Activated CD8-positive, alpha-beta memory T cell treated with anti-CD3 and anti-CD28 coated beads, Interleukin-2, amount 50 U/mL, for 24 hours (primary cell): ENCODE results near the gene ANKHD1.
"Not testable (repeated sequence)": the region's sequence is repeated elsewhere in the genome, so short reads cannot be mapped to it uniquely, and the experiment has no call there.

ENCODE experiments used
- DNase-seq: peaks from one replicate; pipeline ENCODE4 v3.0.0-alpha.2; 2020; ENCODE audit errors: extremely low read depth

Gene ANKHD1

DNA sequence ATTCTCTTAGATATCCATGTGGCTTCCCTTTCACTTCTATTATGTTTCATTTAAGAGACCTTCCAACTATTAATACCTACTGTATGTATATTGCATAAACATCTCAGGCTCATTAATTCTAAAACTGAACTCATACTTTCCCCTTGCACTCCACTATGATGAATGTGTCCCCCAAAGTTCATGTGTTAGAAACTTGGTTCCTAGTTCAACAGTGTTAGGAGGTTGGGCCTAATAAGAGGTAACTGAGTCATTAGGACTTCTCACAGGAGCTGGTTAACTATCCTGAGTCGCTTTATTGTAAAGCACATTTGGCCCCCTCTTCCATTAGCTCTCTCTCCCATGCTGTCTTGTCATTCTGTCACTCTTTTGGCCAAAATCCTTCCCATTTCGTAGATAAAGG lies 22.0 kb downstream of the ANKHD1 start:
- no peak for DNase-seq

DNA sequence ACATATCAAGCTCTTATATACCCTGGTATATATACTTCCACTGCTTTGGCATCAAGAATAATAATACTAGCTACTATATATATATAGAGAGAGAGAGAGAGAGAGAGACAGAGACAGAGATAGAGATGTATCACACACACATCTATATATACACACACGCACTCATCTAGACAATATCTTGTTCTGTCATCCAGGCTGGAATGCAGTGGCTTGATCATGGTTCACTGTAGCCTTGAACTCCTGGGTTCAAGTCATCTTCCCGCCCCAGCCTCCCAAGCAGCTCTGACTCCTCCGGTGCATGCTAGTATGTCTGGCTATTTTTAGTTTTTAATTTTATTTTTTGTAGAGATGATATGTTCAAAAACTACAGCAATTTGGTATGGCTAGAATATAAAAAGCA lies 22.5 kb downstream of the ANKHD1 start:
- no peak for DNase-seq

DNA sequence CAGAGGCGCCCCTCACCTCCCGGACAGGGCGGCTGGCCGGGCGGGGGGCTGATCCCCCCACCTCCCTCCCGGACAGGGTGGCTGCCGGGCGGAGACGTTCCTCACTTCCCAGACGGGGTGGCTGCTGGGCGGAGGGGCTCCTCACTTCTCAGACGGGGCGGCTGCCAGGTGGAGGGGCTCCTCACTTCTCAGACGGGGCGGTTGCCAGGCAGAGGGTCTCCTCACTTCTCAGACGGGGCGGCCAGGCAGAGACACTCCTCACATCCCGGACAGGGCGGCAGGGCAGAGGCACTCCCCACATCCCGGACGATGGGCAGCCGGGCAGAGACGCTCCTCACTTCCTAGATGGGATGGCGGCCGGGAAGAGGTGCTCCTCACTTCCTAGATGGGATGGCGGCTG lies 26.1 kb downstream of the ANKHD1 start:
- DNase-seq = not testable (repeated sequence)

DNA sequence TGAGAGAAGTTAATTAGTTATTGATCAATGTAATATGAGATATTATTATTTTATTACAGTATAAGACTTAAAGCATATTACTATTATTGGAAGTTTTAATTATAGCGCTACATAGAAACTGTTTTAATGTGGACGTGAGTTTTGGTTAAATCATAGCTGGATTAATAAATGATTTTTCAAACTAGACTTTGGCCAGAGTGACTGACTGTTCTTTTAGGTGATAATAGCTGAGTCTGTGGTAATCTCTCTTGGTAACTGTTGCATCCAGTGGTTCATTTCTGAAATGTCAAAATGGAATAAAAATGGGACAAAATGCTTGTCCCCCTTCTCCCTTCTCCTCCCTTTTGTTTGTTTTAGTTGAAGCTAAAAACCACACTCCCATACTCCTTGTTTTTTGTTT lies 28.1 kb downstream of the ANKHD1 start:
- no peak for DNase-seq

DNA sequence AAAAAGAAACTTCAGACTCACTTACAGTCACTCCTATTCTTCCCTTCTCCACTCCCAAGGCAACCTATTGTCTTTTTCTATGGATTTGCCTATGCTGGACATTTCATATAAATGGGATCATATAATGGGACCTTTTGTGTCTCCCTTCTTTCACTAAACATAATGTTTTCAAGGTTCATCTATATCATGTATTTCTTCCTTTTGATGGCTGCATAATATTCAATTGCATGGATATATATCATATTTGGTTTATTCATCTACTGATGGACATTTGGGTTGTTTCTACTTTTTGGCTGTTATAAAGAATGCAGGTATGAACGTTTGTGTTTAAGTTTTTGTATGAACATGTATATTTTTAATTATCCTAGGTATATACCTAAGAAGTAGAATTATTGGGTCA lies 30.6 kb downstream of the ANKHD1 start:
- DNase-seq = no peak

DNA sequence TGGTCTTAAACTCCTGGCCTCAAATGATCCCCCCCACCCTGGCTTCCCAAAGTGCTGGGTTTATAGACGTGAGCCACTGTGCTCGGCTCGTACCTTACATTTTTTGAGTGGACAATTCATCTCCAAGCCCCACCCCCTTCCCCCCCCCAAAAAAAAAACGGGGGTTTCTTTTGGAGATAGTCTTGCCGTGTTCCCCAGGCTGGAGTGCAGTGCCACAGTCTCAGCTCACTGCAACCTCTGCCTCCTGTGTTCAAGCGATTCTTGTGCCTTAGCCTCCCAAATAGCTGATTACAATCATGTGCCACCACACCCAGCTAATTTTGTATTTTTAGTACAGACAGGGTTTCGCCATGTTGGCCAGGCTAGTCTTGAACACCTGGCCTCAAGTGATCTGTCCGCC lies 31.3 kb downstream of the ANKHD1 start:
- no peak for DNase-seq

DNA sequence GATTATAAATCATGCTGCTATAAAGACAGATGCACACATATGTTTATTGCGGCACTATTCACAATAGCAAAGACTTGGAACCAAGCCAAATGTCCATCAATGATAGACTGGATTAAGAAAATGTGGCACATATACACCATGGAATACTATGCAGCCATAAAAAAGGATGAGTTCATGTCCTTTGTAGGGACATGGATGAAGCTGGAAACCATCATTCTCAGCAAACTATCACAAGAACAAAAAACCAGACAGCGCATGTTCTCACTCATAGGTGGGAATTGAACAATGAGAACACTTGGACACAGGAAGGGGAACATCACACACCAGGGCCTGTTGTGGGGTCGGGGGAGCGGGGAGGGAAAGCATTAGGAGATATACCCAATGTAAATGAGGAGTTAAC lies 55.7 kb downstream of the ANKHD1 start:
- DNase-seq = not testable (repeated sequence)

DNA sequence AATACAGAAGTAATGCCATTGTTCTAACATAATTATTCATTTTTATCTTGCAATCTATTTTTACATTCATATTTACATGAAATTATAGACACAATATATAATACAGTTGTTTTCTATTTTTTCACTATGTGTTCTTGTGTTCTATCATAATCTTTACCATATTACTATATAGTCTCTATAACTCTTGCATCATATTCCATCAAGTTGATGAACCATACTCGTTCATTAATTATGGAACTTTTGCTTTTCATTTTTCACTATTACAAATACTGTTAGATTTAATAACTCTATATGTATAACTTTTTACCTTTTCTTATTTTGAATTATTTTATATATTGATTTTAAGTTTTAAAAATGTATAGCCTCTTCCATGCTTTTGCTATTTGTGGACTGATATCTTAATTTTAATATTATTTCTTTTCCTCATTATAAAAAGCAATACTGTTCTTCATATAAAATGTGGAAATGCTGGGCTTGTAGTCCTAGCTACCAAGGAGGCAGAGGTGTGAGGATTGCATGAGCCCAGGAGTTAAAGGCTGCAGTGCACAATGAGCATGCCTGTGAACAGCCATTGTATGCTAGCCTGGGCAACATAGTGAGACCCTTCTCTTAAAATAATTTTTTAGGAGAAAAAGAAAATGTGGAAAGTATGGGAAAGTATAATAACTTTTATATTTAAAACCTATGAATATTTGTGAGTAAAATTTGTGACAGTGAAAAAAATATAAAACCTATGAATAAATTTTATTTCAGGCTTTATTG lies 65.5 kb downstream of the ANKHD1 start:
- DNase-seq = no peak

DNA sequence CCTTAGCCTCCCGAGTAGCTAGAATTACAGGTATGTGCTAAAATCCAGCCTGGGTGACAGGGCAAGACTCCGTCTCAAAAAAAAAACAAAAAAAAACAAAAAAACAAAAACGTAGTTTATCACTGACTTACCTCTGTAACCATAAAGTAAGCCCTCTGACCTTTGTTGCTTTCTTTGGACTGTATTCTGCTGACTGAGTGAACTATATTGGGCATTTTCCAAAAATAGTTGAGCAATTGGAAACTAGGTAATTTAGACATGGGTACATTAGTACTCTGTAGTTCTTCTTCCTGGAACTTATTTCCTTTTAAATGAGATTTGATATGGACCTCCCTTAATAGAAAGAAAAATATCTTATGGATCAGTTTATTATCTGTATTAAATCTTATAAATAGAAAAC lies 66.6 kb downstream of the ANKHD1 start:
- DNase-seq = no peak

DNA sequence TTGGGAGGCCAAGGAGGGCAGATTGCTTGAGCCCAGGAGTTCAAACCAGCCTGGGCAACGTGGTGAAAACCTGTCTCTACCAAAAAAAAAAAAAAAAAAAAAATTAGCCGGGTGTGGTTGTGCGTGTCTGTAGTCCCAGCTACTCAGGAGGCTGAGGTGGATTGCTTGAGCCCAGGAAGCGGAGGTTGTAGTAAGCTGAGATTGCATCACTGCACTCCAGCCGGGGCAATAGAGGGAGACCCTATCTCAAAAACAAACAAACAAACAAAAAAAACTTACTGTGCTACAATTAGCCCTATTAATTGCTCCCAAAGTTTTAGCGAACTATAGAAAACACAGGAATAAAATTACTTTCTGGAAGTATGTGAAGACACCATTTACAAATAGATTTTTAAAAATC lies 67.6 kb downstream of the ANKHD1 start:
- no peak for DNase-seq

DNA sequence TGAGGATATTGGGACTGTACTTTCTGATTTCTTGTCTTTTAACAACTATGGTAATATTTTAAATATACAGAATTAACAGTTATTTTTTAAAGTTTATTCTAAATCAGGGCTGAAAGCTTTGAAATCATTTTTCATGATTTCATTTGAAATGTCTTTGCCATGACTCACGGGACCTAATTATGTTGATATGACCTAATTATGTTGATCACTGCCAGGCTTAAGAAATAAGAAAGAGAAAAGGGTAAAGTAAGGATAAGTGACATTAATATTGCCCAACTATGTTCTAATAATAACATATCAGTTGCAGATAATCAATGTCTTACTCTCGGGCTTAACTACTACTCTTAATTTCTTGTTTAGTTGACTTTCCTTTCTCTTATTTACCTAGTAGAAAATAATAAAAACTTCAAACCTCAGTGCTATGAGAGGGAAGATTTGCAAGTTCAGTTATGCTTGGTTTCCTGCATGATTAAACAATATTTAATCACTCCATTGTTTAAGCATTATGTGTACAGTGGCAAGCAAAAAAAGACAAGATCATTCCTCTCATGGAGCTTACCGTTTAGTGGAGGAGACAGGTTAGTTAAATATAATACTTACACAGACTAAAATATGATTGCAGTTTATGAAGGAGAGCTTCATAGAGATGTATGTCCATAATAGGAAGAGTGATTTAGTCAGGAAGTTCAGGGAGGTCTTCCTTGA lies 78.8 kb downstream of the ANKHD1 start:
- DNase-seq = no peak

DNA sequence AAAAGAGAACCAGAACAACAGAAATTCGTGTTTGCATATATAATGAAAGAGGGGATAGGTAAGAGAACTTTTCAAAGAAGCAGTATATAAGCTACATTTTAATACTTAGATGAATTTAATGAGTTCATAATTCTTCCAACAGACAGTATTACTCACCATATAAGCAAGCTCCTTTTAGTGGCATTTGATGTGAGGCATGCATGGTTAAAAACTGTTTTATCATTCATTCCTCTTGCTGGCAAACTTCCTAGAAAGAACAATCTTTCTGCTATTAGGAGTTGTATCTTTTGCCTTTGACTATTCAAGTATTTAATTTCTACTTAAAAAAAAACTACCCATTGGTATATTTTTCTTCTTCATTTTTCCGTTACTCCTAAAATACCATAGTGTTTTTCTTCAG lies 80.1 kb downstream of the ANKHD1 start:
- no peak for DNase-seq

DNA sequence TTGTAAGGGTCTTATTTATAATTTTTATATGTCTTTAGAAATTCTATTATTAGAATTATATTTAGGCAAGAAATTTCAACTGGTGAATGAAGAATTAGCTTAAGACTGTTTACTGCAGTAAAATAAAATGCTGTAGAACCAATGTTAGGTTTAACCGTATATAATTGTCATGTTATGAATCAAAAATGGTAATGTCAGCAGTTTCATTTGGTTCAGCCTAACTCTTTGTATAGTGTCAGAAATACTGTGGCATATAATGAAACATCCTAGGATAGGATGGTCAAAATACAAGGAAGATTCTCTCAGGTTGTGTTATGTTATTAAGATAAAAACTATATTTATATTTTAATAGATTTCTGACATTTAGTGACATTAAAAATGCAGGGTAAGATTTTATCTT lies 81.4 kb downstream of the ANKHD1 start:
- no peak for DNase-seq

DNA sequence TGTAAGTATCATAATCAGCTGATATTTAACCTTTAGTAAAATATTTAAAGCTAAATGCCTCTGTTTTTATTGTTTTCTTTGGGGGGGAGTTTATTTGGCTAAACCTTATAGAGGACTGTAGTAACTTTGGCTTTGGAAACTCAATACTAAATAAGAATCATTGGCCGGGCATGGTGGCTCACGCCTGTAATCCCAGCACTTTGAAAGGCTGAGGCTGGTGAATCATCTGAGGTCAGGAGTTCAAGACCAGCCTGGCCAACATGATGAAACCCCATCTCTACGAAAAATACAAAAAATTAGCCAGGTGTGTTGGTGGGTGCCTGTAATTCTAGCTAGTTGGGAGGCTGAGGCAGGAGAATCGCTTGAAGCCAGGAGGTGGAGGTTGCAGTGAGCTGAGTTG lies 86.5 kb downstream of the ANKHD1 start:
- not testable (repeated sequence) for DNase-seq

DNA sequence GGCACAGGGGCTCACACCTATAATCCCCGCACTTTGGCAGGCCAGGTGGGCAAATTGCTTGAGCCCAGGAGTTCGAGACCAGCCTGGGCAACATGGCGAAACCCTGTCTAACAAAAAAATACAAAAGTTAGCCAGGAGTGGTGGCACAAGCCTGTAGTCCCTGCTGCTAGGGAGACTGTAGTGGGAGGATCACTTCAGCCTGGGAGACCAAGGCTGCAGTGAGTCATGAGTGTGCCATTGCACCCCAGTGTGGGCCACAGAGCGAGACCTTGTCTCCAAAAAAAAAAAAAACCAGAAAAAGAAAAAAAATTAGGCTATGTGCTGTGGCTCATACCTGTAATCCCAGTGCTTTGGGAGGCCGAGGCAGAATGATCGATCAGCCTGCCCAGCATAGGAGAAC lies 87.3 kb downstream of the ANKHD1 start:
- no peak for DNase-seq

DNA sequence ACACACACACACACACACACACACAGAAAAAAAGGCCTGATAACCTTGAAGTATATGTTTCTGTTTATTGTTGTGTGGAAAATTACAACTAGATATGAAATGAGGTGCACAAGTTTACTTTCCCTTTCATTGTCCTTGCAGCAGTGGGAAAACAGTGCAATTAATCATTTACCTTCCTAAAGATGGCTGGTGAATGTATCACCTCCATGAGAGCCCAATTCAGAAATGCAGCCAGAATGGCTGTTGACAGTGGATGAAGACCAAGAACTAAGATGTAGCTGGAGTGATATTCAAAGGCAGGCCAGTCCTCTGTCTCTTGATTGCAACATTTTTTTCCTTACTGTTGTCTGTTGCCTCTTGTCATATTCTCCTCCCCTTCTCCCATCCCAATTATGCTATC lies 96.3 kb downstream of the ANKHD1 start:
- no peak for DNase-seq

DNA sequence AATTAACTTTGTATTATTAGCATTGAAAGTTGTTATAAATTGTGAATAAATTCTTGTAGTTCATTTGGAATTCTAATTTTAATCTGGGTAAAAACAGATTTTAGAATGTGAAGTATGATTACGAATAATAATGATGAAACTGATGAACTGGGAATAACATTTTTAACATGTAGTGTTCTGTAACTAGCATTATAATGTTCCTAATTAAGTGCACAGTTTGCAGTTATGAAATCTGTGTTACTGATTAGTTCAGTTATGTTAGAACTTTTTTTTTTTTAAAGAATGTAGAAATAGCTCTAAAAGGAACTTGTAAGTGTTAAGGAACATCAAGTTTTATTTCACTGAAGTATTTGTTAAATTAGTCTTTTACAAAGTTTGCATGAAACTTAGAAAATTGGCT lies 97.0 kb downstream of the ANKHD1 start:
- DNase-seq = no peak

DNA sequence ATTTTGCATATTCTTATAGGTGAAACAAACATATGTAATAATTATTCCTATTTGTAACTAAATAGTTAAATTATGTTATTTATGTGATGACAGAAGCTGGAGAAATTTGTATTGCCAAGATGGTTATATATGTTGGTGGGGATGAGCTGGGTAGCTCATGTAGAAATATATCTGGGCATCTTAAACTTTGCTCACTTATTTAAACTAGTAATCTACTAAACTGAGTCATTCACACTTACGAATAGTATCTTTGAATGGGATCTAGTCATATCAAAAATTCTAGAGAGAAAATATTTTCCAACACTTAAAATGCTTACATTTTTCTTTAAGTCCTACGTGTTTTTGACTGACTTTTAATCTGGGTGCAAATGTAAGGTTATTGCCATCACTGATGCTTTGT lies 101.2 kb downstream of the ANKHD1 start:
- DNase-seq = no peak

DNA sequence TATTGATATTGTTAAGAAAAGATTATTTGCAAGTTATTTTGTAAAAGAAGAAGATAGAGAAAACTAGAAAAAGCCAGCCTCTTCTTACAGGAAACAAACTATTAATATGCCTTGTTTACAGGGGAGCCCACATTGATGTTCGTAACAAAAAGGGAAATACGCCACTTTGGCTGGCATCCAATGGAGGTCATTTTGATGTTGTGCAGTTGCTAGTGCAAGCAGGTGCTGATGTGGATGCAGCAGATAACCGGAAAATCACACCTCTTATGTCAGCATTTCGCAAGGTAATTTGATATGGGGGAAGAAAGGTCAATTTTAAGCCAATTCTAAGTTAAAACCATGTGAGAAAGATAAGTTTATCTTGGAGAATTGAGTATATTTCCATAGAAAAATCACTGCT lies 108.3 kb downstream of the ANKHD1 start:
- DNase-seq = no peak

DNA sequence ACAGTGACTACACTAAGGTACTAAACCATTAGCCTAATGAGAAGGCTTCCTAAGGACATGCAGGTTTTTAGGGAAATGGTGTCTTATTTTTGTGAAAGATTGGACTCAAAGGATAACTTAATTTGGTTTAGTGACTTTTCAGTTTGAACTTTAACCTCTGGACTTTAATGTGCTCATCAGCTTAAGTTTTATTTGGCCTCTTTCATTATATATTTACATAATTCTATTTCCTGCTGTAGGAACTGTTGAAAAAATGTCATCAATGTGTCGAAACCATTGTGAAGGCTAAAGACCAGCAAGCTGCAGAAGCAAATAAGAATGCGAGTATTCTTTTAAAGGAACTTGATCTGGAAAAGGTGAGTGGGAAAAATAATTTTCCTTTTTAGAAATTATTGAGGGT lies 111.5 kb downstream of the ANKHD1 start:
- no peak for DNase-seq

DNA sequence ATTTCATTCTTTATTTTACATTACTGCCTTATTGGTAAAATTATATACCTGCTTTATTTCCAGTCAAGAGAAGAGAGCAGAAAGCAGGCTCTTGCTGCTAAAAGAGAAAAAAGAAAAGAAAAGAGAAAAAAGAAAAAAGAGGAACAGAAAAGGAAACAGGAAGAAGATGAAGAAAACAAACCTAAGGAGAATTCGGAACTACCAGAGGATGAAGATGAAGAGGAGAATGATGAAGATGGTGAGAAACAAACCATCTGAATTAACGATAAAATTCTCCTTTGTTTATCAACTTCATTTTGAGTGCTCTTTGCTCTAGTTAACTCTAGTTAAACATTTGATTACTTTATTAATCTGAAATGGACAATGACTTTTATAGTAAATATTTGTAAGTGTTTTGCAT lies 122.4 kb downstream of the ANKHD1 start:
- DNase-seq = no peak

DNA sequence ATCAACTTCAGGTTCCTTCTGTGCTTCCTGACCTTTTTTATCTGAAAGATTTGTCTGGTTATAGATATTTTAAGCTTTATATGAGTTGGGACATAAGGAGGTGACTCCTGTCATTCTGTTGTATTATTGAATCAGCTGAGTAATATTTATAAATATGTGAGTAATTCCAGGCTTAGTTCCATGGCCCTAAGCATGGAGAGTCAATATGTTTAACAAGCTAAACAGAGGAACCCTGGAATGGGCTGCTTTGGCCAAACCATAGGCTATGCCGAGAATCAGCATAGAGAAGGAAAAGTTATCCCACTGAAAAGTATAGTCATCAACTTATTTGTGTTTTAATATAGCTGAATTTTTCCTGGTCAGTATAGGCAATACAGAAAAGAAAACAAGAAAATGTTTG lies 138.6 kb downstream of the ANKHD1 start:
- no peak for DNase-seq

DNA sequence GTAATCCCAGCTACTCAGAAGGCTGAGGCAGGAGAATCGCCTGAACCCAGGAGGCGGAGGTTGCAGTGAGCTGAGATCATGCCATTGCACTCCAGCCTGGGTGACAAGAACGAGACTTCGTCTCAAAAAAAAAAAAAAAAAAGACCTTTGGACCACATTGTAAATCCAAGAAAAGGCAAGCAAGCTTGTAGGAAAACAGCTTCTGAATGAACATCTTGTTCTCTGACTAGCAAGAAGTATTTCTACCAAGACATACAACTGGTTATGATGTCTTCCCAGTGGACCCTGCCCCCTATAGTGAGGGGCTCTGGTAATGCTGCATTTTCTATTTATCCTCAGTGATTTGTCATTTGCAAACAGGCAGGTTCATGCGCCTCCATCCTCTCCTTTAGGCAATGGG lies 141.3 kb downstream of the ANKHD1 start:
- DNase-seq = no peak

DNA sequence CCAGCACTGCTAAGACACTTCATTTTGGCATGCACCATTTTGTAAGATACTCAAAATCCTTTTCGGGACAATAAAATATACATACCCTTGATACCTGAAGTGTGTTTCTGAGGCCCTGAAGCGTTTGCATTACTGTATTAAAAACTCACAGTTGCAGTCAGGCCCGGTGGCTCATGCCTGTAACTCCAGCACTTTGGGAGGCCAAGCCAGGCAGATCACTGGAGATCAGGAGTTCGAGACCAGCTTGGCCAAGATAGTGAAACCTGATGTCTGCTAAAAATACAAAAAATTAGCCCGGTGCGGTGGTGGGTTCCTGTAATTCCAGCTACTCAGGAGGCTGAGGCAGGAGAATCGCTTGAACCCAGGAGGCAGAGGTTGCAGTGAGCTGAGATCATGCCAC lies 143.4 kb downstream of the ANKHD1 start:
- no peak for DNase-seq
